PC-3 (cell line): ENCODE results near the gene DMRT3.

Source experiments
- CTCF ChIP-seq: fragments of 300-600 bp; sonication (generic); conservative IDR thresholded peaks from 2 replicates; pipeline ENCODE4 v1.5.1; 2017; ENCODE audit warnings: antibody characterized with exemption, low read depth, mild to moderate bottlenecking, low read length
- EZH2 ChIP-seq: fragments of 300-600 bp; sonication (generic); IDR thresholded peaks from one replicate; pipeline ENCODE4 v1.6.1; 2017; ENCODE audit warnings: antibody characterized with exemption, mild to moderate bottlenecking, low read length; ENCODE audit not compliant: unreplicated experiment
- EZH2phosphoT487 ChIP-seq: fragments of 300-600 bp; sonication (generic); IDR thresholded peaks from 2 replicates; pipeline ENCODE4 v1.6.1; 2018; ENCODE audit warnings: mild to moderate bottlenecking, antibody characterized with exemption, low read length, borderline replicate concordance

DNA sequence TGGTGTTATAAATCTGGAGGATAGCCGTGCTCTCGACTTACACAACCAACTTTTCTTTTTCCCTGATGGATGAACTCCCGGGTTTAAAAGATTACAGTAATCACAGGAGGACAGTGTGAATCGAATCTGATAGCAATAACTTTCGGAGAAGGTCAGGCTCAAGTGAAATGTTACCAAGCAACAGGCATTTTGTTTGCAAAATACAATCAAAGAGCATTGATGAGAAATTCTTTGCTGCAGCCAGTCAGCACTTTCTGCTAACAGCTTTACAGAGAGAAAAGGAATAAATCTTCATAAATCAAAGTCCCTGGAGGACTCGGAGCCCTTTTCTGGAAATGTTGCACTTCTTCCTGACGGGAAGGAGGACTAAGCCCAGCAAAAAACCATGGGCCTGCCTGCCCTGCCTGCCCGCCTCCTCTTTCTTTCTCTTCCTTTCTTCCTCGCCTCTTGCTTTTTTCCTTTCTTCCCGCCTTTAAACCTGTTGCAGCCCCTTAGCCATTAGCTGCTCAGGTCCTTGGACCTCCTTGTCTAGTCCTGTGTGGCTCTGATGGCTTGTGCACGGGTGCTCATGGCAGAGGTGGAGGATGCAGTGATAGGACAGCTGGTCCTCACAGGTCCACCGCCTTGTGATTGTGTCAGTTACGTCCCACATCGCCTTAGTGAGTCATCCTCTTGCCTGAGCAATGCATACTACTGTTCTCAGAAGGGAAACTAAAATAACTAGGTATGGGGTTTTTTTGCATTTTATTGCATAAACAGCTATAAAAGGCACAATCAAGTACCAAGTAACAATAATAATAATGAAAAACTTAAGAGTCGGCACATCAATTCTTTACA, 6.2 kb downstream of the DMRT3 start:
- TF ChIP-seq CTCF (no peak), EZH2 (no peak), EZH2phosphoT487 (no peak)
